H9 (cell line): ENCODE measurements around the gene TMEM233. TPM values are rescaled to one million over a fixed set of nuclear protein-coding genes. Genes with fewer than 3 reads are reported as not detected.

Experiments used
- DNase-seq: peaks from one replicate; pipeline ENCODE4 v3.0.0-alpha.2; 2017
- H2AFZ ChIP-seq: one replicate; pipeline ENCODE4 v1.6.1; 2013; ENCODE audit warnings: mild to moderate bottlenecking, low read length, control low read depth, moderate library complexity
- H2AK5ac ChIP-seq: 2 replicates; pipeline ENCODE4 v1.6.1; 2013; ENCODE audit warnings: low read length, control low read depth, mixed read lengths; ENCODE audit not compliant: insufficient read length
- H2BK120ac ChIP-seq: one replicate; pipeline ENCODE4 v1.6.1; 2013; ENCODE audit warnings: low read depth, mild to moderate bottlenecking, low read length, control low read depth, inconsistent platforms; ENCODE audit not compliant: poor library complexity, severe bottlenecking
- H2BK12ac ChIP-seq: 2 replicates; pipeline ENCODE4 v1.6.1; 2013; ENCODE audit warnings: low read length, control low read depth, mixed read lengths, low read depth; ENCODE audit not compliant: insufficient read length
- H2BK15ac ChIP-seq: 2 replicates; pipeline ENCODE4 v1.6.1; 2013; ENCODE audit warnings: low read depth, low read length, control low read depth
- H2BK20ac ChIP-seq: one replicate; pipeline ENCODE4 v1.6.1; 2013; ENCODE audit warnings: low read depth, mild to moderate bottlenecking, low read length, control low read depth, inconsistent platforms; ENCODE audit not compliant: poor library complexity, severe bottlenecking
- H2BK5ac ChIP-seq: 2 replicates; pipeline ENCODE4 v1.6.1; 2013; ENCODE audit warnings: low read length, control low read depth, mixed read lengths; ENCODE audit not compliant: insufficient read length
- H3K14ac ChIP-seq: 2 replicates; pipeline ENCODE4 v1.6.1; 2013; ENCODE audit warnings: low read length, control low read depth; ENCODE audit not compliant: insufficient read depth
- H3K18ac ChIP-seq: 2 replicates; pipeline ENCODE4 v1.6.1; 2013; ENCODE audit warnings: low read depth, mild to moderate bottlenecking, mixed read lengths, low read length, control low read depth; ENCODE audit not compliant: insufficient read length
- H3K23ac ChIP-seq: 2 replicates; pipeline ENCODE4 v1.6.1; 2013; ENCODE audit warnings: low read length, control low read depth, mixed read lengths, low read depth; ENCODE audit not compliant: insufficient read length
- H3K23me2 ChIP-seq: 2 replicates; pipeline ENCODE4 v1.6.1; 2013; ENCODE audit warnings: low read depth, mild to moderate bottlenecking, mixed read lengths, low read length, control low read depth; ENCODE audit not compliant: insufficient read length, poor library complexity, severe bottlenecking
- H3K27ac ChIP-seq: 2 replicates; pipeline ENCODE4 v1.5.1; 2013; ENCODE audit warnings: low read length, control low read depth, mixed read lengths, low read depth; ENCODE audit not compliant: insufficient read length
- H3K27me3 ChIP-seq: 2 replicates; pipeline ENCODE4 v1.6.1; 2013; ENCODE audit warnings: low read length, control low read depth, inconsistent platforms; ENCODE audit not compliant: insufficient read depth
- H3K4ac ChIP-seq: 2 replicates; pipeline ENCODE4 v1.6.1; 2013; ENCODE audit warnings: low read depth, mild to moderate bottlenecking, control low read depth, inconsistent platforms, low read length, moderate library complexity
- H3K4me1 ChIP-seq: 2 replicates; pipeline ENCODE4 v1.6.1; 2013; ENCODE audit warnings: low read length, control low read depth, inconsistent platforms; ENCODE audit not compliant: insufficient read depth
- H3K4me2 ChIP-seq: 2 replicates; pipeline ENCODE4 v1.6.1; 2013; ENCODE audit warnings: low read length, control low read depth, mixed read lengths; ENCODE audit not compliant: insufficient read length, insufficient read depth
- H3K56ac ChIP-seq: 2 replicates; pipeline ENCODE4 v1.6.1; 2013; ENCODE audit warnings: low read depth, mild to moderate bottlenecking, mixed read lengths, low read length, control low read depth; ENCODE audit not compliant: insufficient read length
- H3K79me1 ChIP-seq: 2 replicates; pipeline ENCODE4 v1.6.1; 2013; ENCODE audit warnings: low read depth, mild to moderate bottlenecking, moderate library complexity, low read length, control low read depth, inconsistent platforms; ENCODE audit not compliant: insufficient read depth, poor library complexity, severe bottlenecking
- H3K79me2 ChIP-seq: 2 replicates; pipeline ENCODE4 v1.6.1; 2013; ENCODE audit warnings: low read length, control low read depth, inconsistent platforms; ENCODE audit not compliant: insufficient read depth
- H3K9ac ChIP-seq: 2 replicates; pipeline ENCODE4 v1.6.1; 2013; ENCODE audit warnings: low read length, control low read depth, mixed read lengths; ENCODE audit not compliant: insufficient read length; ENCODE audit errors: extremely low read depth
- H3K9me3 ChIP-seq: one replicate; pipeline ENCODE4 v1.6.1; 2013; ENCODE audit warnings: low read depth, low read length, inconsistent platforms; ENCODE audit not compliant: control insufficient read depth
- H3T11ph ChIP-seq: one replicate; pipeline ENCODE4 v1.6.1; 2013; ENCODE audit warnings: mild to moderate bottlenecking, low read length, control low read depth, inconsistent platforms
- H4K20me1 ChIP-seq: one replicate; pipeline ENCODE4 v1.6.1; 2013; ENCODE audit not compliant: control insufficient read depth, insufficient read length, insufficient read depth
- H4K5ac ChIP-seq: 2 replicates; pipeline ENCODE4 v1.6.1; 2013; ENCODE audit warnings: low read depth, mild to moderate bottlenecking, mixed read lengths, low read length, control low read depth; ENCODE audit not compliant: insufficient read length
- H4K8ac ChIP-seq: replicated peaks from 2 replicates; pipeline ENCODE4 v1.6.1; 2013; ENCODE audit warnings: low read length, control low read depth, mixed read lengths, low read depth; ENCODE audit not compliant: insufficient read length
- H4K91ac ChIP-seq: 2 replicates; pipeline ENCODE4 v1.6.1; 2013; ENCODE audit warnings: low read depth, mild to moderate bottlenecking, moderate library complexity, mixed read lengths, low read length, control low read depth; ENCODE audit not compliant: insufficient read length
- H3K27ac Mint-ChIP-seq, 3 experiments: 2 replicates in 2 of 3; 3 replicates in 1 of 3; pipeline ENCODE4 v1.8.0; 2020 to 2021; ENCODE audit warnings: mixed read lengths in 3 of 3, mild to moderate bottlenecking in 1 of 3, moderate library complexity in 1 of 3
- H3K27me3 Mint-ChIP-seq: 2 replicates; pipeline ENCODE4 v1.8.0; 2021; ENCODE audit warnings: low read depth, mild to moderate bottlenecking, moderate library complexity, mixed read lengths
- H3K36me3 Mint-ChIP-seq, 3 experiments: 2 replicates in 2 of 3; 3 replicates in 1 of 3; pipeline ENCODE4 v1.8.0; 2020 to 2021; ENCODE audit warnings: low read depth in 3 of 3, mixed read lengths in 3 of 3; ENCODE audit not compliant: insufficient read depth in 1 of 3
- H3K4me1 Mint-ChIP-seq, 2 experiments: 2 replicates each; pipeline ENCODE4 v1.8.0; 2020; ENCODE audit warnings: mixed read lengths in 2 of 2
- H3K4me3 Mint-ChIP-seq, 2 experiments: 2 replicates in 1 of 2; 3 replicates in 1 of 2; pipeline ENCODE4 v1.8.0; 2020 to 2021; ENCODE audit warnings: mild to moderate bottlenecking in 2 of 2, mixed read lengths in 2 of 2, moderate library complexity in 1 of 2
- H3K9me3 Mint-ChIP-seq, 2 experiments: 2 replicates in 1 of 2; 3 replicates in 1 of 2; pipeline ENCODE4 v1.8.0; 2020; ENCODE audit warnings: mild to moderate bottlenecking in 2 of 2, mixed read lengths in 2 of 2, moderate library complexity in 1 of 2
- CTCF ChIP-seq: fragments of 200-600 bp; sonication (generic); conservative IDR thresholded peaks from 3 replicates; pipeline ENCODE4 v1.8.0; 2021; ENCODE audit warnings: antibody characterized with exemption, mild to moderate bottlenecking
- WGBS: extraction: QIAGEN DNeasy Blood & Tissue Kit; methylation state at CpG from one replicate; pipeline ENCODE4 v1.1.7; 2013; ENCODE audit warnings: missing lambda C conversion rate, low lambda C conversion rate, mixed read lengths; ENCODE audit not compliant: insufficient read length; ENCODE audit errors: extremely low coverage; 5-methylcytosine and 5-hydroxymethylcytosine counted together
- total RNA-seq: library from RNA; stranded (reverse); gene quantifications from 2 replicates; pipeline ENCODE4 v1.2.1, GENCODE V29; 2021

The TMEM233 gene
- total RNA-seq, 1 experiment from 2014 or later: not detected

- Histone ChIP-seq H2BK120ac (no peak overlapping the region), H2BK20ac (no peak overlapping the region), H2BK12ac (no peak overlapping the region), H3K79me2 (no peaks in the 10 kb centered on the region), H2AFZ (no peak overlapping the region), H3K4me1 (no peaks in the 10 kb centered on the region), H4K8ac (no peak overlapping the region), H2BK5ac (no peak overlapping the region), H3K23me2 (no peaks in the 10 kb centered on the region), H4K20me1 (no peaks in the 10 kb centered on the region), H4K91ac (no peak overlapping the region), H3K9me3 (no peaks in the 10 kb centered on the region), H3K4ac (no peak overlapping the region), H4K5ac (no peak overlapping the region), H3K4me2 (no peak overlapping the region), H3K18ac (no peak overlapping the region), H3K27ac (no peak overlapping the region), H3K14ac (no peak overlapping the region), H3K27me3 (no peaks in the 10 kb centered on the region), H2BK15ac (no peak overlapping the region), H3T11ph (no peak overlapping the region), H3K23ac (no peak overlapping the region), H3K79me1 (no peaks in the 10 kb centered on the region), H2AK5ac (no peak overlapping the region), H3K56ac (no peak overlapping the region), H3K9ac (no peak overlapping the region)
- Mint-ChIP-seq H3K9me3 (no peaks in the 10 kb centered on the region), H3K27me3 (peaks cover 16% of the 10 kb centered on the region), H3K4me1 (no peaks in the 10 kb centered on the region), H3K36me3 (no peaks in the 10 kb centered on the region), H3K27ac (no peak overlapping the region), H3K4me3 (no peak overlapping the region)
- WGBS: no CpG with 5 or more reads among the region's 8 CpGs
- no peak for TF ChIP-seq CTCF
- DNase-seq: no peak
Observed at GRCh38 chr12:119576118-119576810, 17.3 kb upstream of the TMEM233 start.
